Mesenteric fat pad (tissue), 1 donor: ENCODE results near the gene DYNC1I1. TPM values are rescaled to one million over a fixed set of nuclear protein-coding genes. Genes with fewer than 3 reads are reported as not detected.

Experiments
- DNase-seq: peaks from one replicate; pipeline ENCODE4 v3.0.0-alpha.2; 2020; ENCODE audit warnings: low spot score
- total RNA-seq: library from RNA; stranded (reverse); fragmentation: NEBNext Ultra II Directional; extraction: Animal tissue kit (Norgen Biotek cat#: 25700); gene quantifications from one replicate; pipeline ENCODE4 v1.2.1, GENCODE V29; 2021
- donor health status: DM: yes; HTN: yes; CAD: no.

Gene DYNC1I1
- total RNA-seq, 1 donor from 2014 or later, result 4.3 TPM

GRCh38 chr7:96016735-96017134 is 244.4 kb downstream of the DYNC1I1 start:
- no peak for DNase-seq

GRCh38 chr7:96017877-96018276 is 245.5 kb downstream of the DYNC1I1 start:
- DNase-seq, result no peak

- DNase-seq, result no peak
Measured at GRCh38 chr7:96021568-96021967, 249.2 kb downstream of the DYNC1I1 start.

- DNase-seq, result no peak
Measured at GRCh38 chr7:96023387-96023786, 251.0 kb downstream of the DYNC1I1 start.

GRCh38 chr7:96026010-96026409 is 253.7 kb downstream of the DYNC1I1 start:
- no peak for DNase-seq

- DNase-seq, result no peak
Measured at GRCh38 chr7:96026611-96027010, 254.3 kb downstream of the DYNC1I1 start.

GRCh38 chr7:96028729-96029128 is 256.4 kb downstream of the DYNC1I1 start:
- DNase-seq, result no peak

GRCh38 chr7:96033009-96033598 is 260.8 kb downstream of the DYNC1I1 start:
- DNase-seq, result no peak

GRCh38 chr7:96034940-96035727 is 262.8 kb downstream of the DYNC1I1 start:
- DNase-seq, result no peak

GRCh38 chr7:96040250-96040772 is 268.0 kb downstream of the DYNC1I1 start:
- DNase-seq, result no peak

- DNase-seq, result no peak
Measured at GRCh38 chr7:96041171-96041570, 268.8 kb downstream of the DYNC1I1 start.

- no peak for DNase-seq
Measured at GRCh38 chr7:96045181-96045580, 272.8 kb downstream of the DYNC1I1 start.

GRCh38 chr7:96045919-96046318 is 273.6 kb downstream of the DYNC1I1 start:
- no peak for DNase-seq

- no peak for DNase-seq
Measured at GRCh38 chr7:96052289-96052688, 279.9 kb downstream of the DYNC1I1 start.

GRCh38 chr7:96052860-96053470 is 280.6 kb downstream of the DYNC1I1 start:
- DNase-seq, result no peak

- no peak for DNase-seq
Measured at GRCh38 chr7:96055717-96056116, 283.4 kb downstream of the DYNC1I1 start.

GRCh38 chr7:96059075-96059474 is 286.7 kb downstream of the DYNC1I1 start:
- no peak for DNase-seq

- no peak for DNase-seq
Measured at GRCh38 chr7:96061009-96061408, 288.7 kb downstream of the DYNC1I1 start.

GRCh38 chr7:96061844-96062243 is 289.5 kb downstream of the DYNC1I1 start:
- DNase-seq, result no peak

- DNase-seq, result no peak
Measured at GRCh38 chr7:96067321-96067720, 295.0 kb downstream of the DYNC1I1 start.

- DNase-seq, result no peak
Measured at GRCh38 chr7:96069401-96069800, 297.0 kb downstream of the DYNC1I1 start.

GRCh38 chr7:96074871-96075270 is 302.5 kb downstream of the DYNC1I1 start:
- no peak for DNase-seq
